ENCODE data around the gene B4GALT4. TPM values are rescaled to one million over a fixed set of nuclear protein-coding genes. Genes with fewer than 3 reads are reported as not detected.
"Not testable (repeated sequence)": the region's sequence is repeated elsewhere in the genome, so short reads cannot be mapped to it uniquely, and the experiment has no call there.

B4GALT4 gene
- total RNA-seq, 4 donors from 2014 or later = 5.7 to 13.4 (median 7.7) TPM

DNA sequence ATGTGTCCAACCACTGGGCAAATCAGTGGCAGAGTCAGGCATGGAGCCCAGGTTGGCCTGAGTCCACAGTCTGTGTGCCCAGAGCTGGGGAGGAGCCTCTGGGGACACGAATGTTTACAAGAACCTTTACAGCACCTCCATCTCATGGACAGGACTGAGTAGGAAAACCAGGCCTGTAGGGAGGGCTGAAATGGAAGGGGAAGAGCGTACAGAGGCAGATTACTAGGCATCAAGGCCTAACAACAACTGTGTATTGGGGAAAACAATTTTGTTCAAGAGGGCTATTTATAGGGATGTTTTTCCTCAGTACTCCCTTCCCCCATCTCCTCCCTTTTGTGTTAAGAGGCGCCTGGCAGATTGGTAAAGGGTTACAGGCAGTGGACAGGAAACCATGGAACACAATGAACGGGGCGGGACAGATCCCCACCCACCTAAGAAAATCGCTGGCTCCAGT is 38.5 kb upstream of the B4GALT4 start:
- Histone ChIP-seq H3K27ac (peak overlapping the region; percentile 54 to 68 (median 66)), H3K4me1 (peaks cover 0 to 7% of the 10 kb centered on the region in 2 donors), H3K27me3 (no peaks in the 10 kb centered on the region), H3K36me3 (no peaks in the 10 kb centered on the region), H3K9me3 (no peaks in the 10 kb centered on the region), H3K4me3 (no peak overlapping the region)
- intact Hi-C loops (cut with DNase I; ENCODE audit: low total_unique reads) (no loop called here), in situ Hi-C loops (cut with MboI; ENCODE audit: low sequenced_read_pairs in 4 of 4) (loop anchor here in 3 of 4 donors (25.0 kb wide), 1 partner anchor 408 kb away; the partner anchor contains the start of gene COX17 (in 3 of the 3))
- no peak for TF ChIP-seq POLR2A (IDR thresholded peaks at IDR 0.05)
- TF ChIP-seq, protein P1, sequence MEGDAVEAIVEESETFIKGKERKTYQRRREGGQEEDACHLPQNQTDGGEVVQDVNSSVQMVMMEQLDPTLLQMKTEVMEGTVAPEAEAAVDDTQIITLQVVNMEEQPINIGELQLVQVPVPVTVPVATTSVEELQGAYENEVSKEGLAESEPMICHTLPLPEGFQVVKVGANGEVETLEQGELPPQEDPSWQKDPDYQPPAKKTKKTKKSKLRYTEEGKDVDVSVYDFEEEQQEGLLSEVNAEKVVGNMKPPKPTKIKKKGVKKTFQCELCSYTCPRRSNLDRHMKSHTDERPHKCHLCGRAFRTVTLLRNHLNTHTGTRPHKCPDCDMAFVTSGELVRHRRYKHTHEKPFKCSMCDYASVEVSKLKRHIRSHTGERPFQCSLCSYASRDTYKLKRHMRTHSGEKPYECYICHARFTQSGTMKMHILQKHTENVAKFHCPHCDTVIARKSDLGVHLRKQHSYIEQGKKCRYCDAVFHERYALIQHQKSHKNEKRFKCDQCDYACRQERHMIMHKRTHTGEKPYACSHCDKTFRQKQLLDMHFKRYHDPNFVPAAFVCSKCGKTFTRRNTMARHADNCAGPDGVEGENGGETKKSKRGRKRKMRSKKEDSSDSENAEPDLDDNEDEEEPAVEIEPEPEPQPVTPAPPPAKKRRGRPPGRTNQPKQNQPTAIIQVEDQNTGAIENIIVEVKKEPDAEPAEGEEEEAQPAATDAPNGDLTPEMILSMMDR (IDR thresholded peaks at IDR 0.05 in 4 of 5, conservative IDR thresholded peaks at IDR 0.05 in 1 of 5) = no peak
- no peak for DNase-seq
- peak; percentile 71 to 78 for ATAC-seq

DNA sequence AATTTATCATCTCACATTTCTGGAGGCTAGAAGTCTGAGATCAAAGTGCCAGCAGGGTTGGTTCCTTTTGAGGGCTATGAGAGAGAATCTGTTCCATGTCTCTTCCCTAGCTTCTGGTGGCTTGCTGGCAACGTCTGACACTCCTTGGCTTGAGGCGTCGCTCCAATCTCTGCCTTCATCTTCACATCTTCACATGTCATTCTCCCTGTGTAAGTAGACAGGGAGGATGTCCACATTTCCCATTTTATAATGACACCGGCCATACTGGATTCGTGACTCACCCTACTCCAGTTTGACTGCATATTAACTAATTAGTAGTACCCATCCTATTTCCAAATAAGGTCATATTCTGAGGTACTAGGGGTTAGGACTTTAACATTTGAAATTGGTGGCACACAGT is 36.0 kb upstream of the B4GALT4 start:
- Histone ChIP-seq H3K4me1 (peaks cover 0 to 7% of the 10 kb centered on the region in 2 donors), H3K27me3 (no peaks in the 10 kb centered on the region), H3K9me3 (no peaks in the 10 kb centered on the region), H3K4me3 (no peak overlapping the region), H3K27ac (peak overlapping the region in 1 of 4 donors; percentile 10), H3K36me3 (no peaks in the 10 kb centered on the region)
- TF ChIP-seq POLR2A (IDR thresholded peaks at IDR 0.05) = no peak
- TF ChIP-seq, protein P1 (IDR thresholded peaks at IDR 0.05 in 4 of 5, conservative IDR thresholded peaks at IDR 0.05 in 1 of 5) = no peak
- in situ Hi-C loops (cut with MboI; ENCODE audit: low sequenced_read_pairs in 4 of 4) (loop anchor here in 3 of 4 donors (25.0 kb wide), 1 partner anchor 411 kb away; the partner anchor contains the start of gene COX17 (in 3 of the 3)), intact Hi-C loops (cut with DNase I; ENCODE audit: low total_unique reads) (no loop called here)
- DNase-seq (no peak), ATAC-seq (no peak)

DNA sequence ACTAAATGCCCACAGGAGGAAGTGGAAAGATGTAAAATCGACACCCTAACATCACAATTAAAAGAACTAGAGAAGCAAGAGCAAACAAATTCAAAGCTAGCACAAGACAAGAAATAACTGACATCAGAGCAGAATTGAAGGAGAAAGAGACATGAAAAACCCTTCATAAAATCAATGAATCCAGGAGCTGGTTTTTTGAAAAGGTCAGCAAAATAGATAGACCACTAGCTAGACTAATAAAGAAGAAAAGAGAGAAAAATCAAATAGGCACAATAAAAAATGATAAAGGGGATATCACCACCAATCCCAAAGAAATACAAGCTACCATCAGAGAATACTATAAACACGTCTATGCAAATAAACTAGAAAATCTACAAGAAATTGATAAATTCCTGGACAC is 29.5 kb upstream of the B4GALT4 start:
- in situ Hi-C loops (cut with MboI; ENCODE audit: low sequenced_read_pairs in 4 of 4); DNase-seq; intact Hi-C loops (cut with DNase I; ENCODE audit: low total_unique reads): not testable (repeated sequence)

DNA sequence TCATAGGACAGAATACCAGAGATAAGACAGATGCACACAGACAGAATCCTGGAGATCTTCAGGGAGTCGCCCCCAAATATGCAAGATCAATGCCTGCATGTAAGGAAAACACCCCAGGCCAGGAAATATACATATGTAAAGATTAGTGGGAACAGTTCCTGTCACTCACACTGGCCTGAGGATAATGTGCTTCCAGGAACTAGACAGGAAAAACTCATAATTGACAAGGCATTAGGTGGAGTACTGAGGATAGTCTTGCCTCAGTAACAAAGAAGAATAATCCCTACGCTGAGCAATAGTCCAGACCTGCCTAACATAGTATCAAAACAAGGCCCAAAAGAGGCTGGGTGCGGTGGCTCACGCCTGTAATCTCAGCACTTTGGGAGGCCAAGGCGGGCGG is 20.4 kb upstream of the B4GALT4 start:
- H3K4me1 ChIP-seq = no peaks in the 10 kb centered on the region
- in situ Hi-C loops (cut with MboI; ENCODE audit: low sequenced_read_pairs in 4 of 4) (no loop called here), intact Hi-C loops (cut with DNase I; ENCODE audit: low total_unique reads) (no loop called here)
- peaks cover 0 to 3% (median 3%) of the 10 kb centered on the region in 3 donors for H3K27me3 ChIP-seq
- H3K9me3 ChIP-seq = no peaks in the 10 kb centered on the region
- ATAC-seq = no peak
- TF ChIP-seq, protein P1 (IDR thresholded peaks at IDR 0.05 in 4 of 5, conservative IDR thresholded peaks at IDR 0.05 in 1 of 5) = no peak
- no peak for TF ChIP-seq POLR2A (IDR thresholded peaks at IDR 0.05)
- H3K27ac ChIP-seq = no peak overlapping the region
- H3K36me3 ChIP-seq = no peaks in the 10 kb centered on the region
- H3K4me3 ChIP-seq = no peak overlapping the region
- no peak for DNase-seq

More for the DNA sequence above, 29.5 kb upstream of the B4GALT4 start:
- not testable (repeated sequence) for H3K4me3 ChIP-seq, H3K4me1 ChIP-seq, H3K27ac ChIP-seq, H3K27me3 ChIP-seq, H3K36me3 ChIP-seq, H3K9me3 ChIP-seq, ATAC-seq

DNA sequence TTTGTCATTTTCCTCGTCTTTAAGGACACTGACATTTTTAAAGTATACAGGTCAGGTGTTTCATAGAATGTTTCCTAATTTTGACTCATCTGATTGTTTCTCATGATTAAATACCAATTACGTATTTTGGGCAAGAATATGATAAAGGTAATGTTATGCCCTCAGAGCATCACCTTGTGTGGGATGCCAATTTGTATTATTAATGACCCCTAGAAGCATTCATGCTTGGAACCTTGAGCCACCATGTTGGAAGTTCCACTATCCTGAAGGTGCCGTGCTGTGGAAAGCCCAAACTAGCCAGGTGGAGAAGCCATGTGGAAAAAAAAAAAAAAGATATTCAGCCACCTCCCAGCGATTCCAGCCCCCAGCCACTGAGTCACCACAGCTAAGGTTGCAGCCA is 19.1 kb upstream of the B4GALT4 start:
- H3K36me3 ChIP-seq = no peaks in the 10 kb centered on the region
- H3K4me3 ChIP-seq = no peak overlapping the region
- peaks cover 0 to 3% (median 3%) of the 10 kb centered on the region in 3 donors for H3K27me3 ChIP-seq
- ATAC-seq = no peak
- in situ Hi-C loops (cut with MboI; ENCODE audit: low sequenced_read_pairs in 4 of 4) (no loop called here), intact Hi-C loops (cut with DNase I; ENCODE audit: low total_unique reads) (no loop called here)
- no peaks in the 10 kb centered on the region for H3K9me3 ChIP-seq
- no peaks in the 10 kb centered on the region for H3K4me1 ChIP-seq
- no peak for DNase-seq
- no peak overlapping the region for H3K27ac ChIP-seq
- no peak for TF ChIP-seq POLR2A (IDR thresholded peaks at IDR 0.05)
- TF ChIP-seq, protein P1 (IDR thresholded peaks at IDR 0.05 in 4 of 5, conservative IDR thresholded peaks at IDR 0.05 in 1 of 5) = no peak
